Eye (tissue), 1 donor: ENCODE measurements around the gene LRRC51.
"Not testable (repeated sequence)": the region's sequence is repeated elsewhere in the genome, so short reads cannot be mapped to it uniquely, and the experiment has no call there.

Experiments used
- DNase-seq: peaks from one replicate; pipeline ENCODE4 v3.0.0-alpha.2; 2015

The LRRC51 gene

DNA sequence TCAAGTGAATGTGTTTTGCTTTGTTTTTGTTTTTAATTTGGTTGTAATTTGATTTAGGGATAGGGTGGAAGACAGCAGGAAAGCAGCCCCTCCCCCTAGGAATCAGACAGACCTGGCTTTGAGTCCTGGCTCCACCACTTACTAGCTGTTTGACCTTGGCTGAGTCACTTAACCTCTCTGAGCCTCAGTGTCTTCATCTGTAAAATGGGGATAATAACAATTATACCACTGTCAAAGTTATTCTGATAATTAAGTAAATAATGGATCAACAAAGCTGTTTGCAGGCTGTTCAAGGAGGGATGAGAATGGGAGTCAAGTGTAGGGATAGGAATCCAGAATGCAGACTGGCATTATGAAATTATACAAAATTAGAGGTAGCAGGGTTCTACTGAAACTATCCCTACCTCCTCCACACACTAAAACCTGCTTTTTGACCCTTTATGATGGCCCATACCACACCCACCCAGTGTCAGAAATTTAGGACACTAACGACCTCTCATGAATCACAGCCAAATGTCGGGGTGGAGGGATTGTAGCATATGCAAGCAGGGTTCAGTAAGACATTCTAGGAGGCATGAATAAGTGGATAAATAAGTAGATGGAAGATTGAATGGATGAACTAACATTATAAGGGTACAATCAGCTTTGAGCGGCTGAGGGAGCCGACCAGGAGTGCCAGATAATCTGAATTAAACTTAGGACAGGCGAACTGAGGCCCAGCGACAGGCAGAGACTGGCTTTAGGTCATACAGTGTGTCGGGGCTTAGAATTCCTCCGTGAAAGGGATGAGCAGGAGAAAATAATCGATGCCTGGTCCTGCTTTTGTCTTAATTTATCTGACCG, 30.9 kb downstream of the LRRC51 start:
- peak; percentile 39 for DNase-seq

DNA sequence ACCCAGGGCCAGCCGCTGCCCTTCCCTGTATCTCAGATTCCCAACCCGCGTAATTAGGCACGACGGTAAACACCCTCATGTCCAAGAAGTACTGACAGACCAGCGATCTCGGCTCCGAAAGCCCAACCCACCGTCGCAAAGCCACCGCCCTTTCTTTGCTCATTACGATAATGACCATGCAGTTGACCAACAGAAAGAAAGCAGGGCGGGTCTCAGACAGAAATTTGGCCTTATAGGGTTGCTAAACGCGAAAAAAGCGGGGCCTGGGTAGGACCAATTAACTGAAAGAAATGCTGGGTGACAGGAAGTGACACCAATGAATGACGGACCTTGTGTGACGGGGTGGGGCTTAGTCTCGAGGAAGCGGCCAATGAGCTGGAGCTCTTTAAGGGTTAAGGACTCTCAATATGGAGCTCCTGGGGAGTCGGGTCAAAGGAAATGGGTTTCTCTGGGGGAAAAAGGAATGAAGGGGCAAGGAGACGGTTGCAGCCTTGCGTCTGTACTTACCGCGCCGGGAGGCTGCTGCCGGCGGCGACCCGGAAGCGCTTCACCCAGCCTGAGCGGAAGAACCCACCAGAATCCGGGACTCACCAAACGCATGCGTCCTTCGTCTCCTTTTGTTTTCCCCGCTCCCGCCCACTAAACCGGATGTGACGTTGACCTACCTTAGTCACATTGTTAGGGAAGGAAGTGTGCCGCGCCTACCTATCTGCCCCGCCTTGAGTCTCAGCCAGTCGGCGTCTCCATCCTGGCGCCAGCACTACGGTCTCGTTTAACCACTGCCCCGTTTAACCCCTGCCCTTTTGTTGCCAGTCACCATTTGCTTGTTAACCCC, 31.7 kb downstream of the LRRC51 start, which contains the start of gene ANAPC15:
Gene ANAPC15, minus strand, starts transcription at position 553 of the 835 bp plus-strand sequence. CDS start 1,419 bp downstream, outside the sequence.
- DNase-seq: peak; percentile 100

DNA sequence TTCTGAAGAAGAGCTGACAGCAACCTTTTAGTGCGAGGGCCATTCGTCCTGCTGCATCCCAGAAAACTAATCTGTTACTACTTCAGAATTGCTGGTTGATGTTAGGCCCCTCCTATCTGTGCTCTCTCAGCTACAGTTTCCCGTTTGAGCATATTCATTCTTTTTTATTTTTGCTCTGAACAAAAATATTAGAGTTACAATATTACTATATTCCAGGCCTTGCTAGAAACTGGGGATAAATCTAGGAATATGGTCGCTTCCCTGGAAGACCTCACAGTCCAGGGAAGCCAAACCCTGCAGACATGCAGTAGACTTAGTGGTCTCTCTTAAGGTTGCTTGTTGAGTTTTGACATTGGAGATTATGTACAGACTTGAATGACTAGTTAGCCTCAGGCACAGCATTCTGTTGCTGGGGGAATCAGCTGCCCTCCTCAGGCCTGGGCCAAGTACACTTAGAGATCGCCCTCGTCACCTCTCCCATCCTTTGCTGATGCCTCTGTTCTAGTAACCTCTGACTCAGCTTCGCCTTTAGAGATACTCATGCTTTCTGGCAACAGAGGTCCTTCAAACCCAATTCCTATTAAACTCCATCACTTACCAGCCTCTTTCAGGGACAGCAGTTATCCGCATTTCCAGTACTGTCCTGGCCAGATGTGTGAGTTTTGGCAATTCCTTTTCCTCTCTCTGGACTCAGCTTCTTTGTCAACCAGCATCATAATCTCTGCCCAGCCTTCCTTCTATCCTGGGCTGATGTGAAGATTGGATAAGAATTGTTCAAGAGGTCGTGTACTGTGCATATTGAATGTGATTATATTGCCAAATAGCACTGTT, 32.5 kb downstream of the LRRC51 start:
- no peak for DNase-seq

DNA sequence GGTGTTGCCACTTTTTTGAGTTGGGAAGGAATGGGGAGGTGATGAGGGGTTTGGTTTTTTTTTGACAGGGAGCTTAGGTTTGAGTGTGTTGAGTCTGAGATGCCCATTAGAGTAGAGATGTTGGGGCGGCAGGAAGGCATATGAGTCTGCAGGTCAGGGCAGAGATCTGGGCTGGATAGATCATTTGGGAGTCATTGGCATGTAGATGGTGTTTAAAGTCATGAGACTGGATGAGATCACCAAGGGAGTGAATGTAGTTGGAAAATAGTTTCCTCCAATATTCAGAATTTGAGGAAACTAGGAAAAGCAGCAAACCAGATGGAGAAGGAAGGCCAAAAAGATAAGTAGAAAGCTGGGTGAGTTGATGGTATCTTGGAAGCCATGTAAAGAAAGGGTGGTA, 33.9 kb downstream of the LRRC51 start:
- no peak for DNase-seq

DNA sequence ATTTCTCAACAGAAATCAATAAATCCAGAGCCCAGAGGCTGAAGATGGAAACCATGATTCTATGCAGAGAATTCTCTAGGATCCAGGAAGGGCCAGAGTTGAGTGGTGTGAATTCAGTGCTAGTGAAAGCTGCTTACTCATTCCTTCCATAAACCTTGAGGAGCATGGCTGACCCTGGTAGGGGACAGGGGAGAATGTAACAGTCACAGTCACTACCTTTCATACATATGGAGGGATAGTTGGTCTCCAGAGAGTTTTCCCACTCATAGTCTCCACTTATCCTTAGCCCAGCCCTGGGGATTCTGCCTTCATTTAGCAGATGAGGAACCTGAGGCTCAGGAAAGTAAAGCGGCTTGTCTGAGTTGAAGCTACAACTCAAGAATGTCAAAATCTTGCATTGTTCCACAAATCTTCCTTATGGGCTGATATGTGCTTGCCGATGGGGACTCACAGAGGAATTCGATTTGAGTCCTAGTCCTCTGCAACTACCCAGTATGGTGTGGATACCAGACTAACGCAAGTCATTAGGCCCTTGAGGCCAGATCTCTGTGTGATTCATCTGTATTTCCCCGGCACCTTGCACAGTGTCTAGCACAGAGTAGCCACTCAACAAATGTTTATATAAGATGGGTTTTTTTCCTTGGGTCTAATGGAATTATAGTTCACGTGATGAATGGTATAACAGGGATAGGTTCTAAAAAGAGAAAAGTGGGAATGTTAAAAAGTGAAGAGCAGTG, 35.5 kb downstream of the LRRC51 start:
- DNase-seq: no peak

DNA sequence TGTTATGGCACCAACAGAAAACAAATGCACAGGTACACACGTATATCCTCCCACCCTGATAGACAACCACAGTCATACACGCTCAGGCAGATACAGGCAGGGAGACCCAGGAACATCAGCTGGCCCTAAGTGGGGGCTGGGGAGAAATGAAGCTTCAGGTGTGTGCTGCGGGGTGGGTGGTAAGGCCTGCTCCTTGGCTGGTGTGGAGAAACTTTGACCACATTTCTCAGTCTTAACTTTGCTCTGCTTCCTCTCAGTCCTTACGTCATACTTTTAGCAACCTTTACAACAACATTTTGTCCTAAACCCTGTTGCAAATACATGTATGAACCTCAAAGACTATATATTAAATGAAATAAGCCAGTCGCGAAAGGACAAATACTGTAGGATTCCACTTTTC, 38.5 kb downstream of the LRRC51 start:
- no peak for DNase-seq

DNA sequence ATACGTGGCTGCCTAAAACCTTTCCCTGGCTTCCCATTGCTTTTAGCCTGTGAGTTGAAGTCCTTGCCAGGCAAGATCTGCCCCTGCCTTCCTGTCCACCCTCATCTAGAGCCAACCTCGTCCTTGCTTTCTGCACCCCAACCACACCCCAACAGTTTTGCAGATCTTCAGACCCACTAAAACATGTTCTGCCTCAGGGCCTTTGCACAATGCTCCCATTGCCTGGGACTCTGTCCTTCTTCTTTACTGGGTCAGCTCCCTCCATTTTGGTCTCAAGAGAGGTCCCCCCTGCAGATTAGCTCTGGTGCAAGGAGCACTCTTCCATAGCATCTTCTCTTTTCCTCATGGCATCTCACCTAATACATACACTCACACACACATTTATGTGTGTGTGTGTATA, 40.3 kb downstream of the LRRC51 start:
- DNase-seq: no peak

DNA sequence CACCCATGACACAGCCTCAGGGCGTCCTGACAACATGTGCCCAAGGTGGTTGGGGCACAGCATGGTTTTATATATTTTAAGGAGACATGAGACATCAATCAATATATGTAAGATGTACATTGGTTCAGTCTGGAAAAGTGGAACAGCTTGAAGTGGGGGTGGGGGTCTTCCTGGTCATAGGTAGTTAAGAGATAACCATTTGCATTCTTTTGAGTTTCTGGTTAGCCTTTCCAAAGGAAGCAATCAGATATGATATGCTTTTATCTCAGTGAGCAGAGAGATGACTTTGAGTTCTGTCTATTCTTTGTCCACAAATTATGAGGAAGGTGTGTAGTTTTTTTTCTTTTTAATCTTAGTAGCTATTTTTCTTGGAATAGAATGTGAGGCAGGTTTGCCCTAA, 42.0 kb downstream of the LRRC51 start:
- no peak for DNase-seq

DNA sequence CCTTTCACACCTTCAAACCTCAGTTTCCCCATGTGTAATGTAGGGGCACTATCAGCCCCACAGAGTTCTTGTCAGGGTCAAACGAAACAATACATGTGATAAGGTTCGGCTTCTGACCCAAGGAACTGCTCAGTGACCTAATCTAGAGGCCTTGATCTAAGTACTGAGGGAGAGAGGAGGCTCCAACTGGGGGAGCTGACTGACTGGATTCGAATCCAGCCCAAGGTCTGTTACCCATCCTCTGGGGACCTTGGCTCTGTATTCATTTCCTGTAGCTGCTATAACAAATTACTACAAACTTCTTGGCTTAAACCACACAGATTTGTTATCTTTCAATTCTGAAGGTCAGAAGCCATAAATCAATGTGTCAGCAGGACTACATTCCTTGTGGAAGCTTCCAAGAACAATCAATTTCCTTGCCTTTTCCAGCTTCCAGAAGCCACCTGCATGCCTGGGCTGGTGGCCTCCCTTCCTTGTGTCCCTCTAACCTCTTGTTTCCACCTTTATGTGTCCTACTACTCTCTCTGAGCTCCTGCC, 42.5 kb downstream of the LRRC51 start:
- no peak for DNase-seq

DNA sequence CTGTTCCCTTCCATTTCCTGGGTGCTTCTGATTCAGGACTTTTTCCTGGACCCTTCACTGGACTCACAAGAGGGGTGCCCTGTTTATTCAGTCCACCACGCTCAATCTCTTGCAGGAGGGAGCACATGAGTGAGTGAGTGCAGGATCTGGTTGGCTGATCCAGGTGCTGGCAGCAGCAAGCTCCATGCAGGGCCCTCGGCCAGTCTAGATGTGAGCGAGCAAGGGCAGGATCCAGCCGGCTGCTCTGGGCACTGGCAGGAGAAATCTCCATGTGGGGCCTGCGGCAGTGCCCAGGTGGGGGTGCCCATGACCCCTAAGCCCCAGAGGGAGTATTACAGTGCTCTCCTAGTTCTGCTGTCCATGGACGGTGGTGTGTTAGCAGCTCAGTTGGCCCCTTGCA, 43.4 kb downstream of the LRRC51 start:
- no peak for DNase-seq

DNA sequence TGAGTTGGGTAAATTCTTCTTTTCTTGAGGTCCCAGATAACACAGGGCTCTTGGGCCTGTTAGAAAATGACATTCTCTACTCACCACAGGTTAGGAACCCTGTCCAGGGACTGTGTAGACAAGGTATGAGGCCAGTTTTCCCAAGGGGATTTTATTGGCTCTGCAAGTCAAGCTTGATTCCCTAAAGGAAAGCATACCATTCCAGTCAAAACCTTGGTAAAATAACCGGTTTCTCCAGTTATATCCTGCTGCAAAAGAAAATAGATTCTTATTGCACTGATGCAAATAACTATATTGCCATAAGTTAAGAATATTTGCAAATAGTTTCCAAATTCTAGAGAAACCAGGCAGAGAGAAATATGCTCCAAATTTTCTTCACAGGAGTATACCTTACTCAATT, 45.3 kb downstream of the LRRC51 start:
- DNase-seq: no peak

DNA sequence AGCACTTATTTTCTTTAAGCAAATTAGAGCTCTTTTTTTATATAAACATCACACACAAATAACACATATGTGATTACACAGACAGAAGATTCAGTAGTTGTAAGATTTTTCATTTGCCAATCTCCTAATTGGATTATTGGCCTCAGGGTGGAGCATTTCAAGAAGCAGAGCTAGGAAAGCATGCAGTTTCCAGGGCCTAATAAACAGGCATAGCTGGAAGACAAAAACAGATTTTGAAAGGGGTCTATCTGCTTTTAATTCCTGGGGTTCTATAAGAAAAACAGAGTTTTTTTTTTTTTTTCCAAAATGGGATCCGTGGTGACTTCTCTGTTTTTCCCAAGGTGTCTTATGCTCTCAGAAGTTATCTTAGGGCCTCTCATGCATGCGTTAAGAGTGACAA, 47.3 kb downstream of the LRRC51 start:
- no peak for DNase-seq

DNA sequence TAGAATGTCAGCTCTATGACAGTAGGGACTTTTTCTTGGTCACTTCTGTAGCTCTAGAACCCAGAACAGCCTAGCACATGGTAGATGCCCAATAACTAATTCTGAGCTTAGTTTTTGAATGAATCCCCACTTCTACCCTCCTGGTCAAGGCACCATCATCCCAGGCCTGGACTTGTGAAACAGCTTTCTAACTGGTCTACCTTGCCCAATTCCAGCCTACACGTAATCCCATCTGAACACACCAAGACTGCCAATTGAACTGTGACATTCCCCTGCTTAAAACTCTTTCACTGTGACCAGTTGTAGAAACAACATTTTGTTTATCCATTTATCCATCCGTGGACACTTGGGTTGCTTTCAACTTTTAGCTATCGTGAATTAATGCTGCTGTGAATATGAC, 48.7 kb downstream of the LRRC51 start:
- no peak for DNase-seq

DNA sequence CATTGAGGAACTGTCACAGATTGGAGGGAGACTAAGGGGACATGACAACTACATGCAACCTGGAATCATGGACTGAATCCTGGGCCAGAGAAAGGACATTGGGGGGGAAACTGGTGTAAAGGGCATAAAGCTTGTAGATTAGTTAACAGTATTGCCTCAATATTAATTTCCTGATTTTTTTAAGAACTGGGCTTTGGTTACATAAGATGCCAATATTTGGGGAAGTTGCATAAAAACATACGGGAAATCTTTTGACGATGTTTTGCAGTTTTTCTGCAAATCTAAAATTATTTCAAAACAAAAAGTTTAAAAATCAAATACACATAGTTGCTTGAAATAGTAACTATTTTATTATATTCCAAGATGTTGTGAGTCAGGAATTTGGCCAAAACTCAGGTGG, 52.0 kb downstream of the LRRC51 start:
- no peak for DNase-seq

DNA sequence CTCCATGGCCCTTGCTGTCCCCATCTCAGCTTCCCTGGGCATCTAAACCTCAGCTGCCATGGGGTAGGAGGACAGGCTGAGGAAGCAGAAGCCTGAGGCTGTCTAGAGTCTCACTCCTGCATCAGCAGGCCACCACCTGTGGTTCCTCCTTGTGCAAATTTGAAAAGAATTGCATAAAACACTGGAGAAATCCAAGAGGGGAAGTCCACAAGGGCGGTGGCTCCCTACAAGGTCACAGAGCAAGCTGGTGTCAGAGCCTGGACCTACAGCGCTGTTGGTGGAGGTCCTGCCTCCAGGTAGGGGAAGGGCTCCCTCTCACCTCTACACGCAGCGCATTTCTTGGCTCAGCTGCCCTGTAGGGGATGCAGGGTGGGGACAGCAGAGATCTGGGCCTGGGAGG, 54.8 kb downstream of the LRRC51 start, which contains the start of gene FOLR3:
Gene FOLR3, plus strand, starts transcription at position 253 of the 400 bp plus-strand sequence. CDS start 228 bp downstream, outside the sequence.
- DNase-seq: not testable (repeated sequence)

DNA sequence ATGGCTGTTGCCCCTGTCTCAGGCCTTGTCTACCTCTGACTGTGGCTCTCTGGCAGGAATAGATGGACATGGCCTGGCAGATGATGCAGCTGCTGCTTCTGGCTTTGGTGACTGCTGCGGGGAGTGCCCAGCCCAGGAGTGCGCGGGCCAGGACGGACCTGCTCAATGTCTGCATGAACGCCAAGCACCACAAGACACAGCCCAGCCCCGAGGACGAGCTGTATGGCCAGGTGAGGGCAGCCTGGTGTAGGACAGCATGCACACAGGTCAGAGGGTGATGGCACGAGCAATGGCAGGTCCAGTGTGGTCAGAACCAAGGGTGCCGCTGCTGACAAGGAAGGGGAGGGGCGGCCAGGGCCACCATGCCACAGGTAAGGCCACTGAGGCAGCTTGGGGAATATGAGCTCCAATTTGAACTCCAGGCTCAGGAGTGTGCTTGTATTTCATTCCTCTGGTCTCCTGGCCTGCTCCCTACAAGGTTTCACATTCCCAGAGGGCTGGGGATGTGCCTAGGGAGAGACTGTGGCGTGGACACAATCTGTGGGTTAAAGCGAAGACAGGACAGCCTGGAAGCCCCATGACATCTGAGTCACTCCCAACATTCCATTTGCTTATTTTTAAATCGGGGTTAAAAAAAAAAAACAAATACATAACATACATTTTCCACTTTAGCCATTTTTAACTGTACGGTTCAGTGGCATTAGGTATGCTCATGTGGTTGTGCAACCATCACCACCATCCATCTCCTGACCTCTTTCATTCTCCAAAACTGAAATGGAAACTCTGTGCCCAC, 55.4 kb downstream of the LRRC51 start:
- DNase-seq: no peak

DNA sequence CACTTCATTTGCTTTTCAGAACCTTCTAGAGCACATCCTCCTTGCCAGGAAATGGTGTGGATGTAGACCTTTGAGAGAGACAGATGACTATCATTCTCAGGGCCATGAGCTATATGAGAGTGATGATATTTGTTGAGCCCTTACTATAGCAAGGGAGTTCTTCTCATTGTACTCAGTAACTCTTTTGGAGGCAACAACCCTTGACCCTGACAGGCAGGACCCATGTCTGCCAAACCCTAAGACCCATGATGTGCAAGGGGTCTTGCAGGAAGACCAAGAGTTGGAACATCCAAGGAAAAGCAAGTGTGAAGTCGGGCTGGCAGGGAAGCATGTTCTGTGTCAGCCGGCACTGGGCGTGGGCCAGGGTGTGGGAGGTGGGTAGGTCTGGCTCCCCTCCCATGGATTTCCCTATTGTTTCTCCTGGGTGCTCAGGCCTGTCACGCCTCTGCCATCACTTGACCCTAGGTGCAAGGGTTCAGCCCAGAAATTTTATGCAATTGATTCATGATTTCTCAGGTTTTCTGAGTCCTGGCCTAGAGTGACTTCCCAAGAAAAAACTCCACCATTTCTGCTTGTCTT, 56.1 kb downstream of the LRRC51 start:
- DNase-seq: no peak

DNA sequence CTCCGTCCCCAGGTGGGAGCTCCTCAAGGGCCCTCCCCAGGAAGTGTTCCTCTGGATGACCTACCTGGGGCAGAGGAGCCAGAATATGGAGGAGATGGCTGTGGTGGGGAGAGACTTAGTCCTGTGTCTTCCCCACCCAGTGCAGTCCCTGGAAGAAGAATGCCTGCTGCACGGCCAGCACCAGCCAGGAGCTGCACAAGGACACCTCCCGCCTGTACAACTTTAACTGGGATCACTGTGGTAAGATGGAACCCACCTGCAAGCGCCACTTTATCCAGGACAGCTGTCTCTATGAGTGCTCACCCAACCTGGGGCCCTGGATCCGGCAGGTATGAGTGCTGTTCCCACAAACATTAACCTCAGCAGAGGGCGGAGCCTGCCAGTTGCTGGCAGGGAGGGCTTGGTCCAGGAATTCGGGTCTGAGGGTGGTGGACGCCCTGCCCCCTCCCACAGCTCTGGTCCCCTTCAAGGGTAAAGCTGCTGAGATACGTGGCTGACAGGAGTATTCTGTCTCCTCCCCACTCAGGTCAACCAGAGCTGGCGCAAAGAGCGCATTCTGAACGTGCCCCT, 58.3 kb downstream of the LRRC51 start:
- no peak for DNase-seq

DNA sequence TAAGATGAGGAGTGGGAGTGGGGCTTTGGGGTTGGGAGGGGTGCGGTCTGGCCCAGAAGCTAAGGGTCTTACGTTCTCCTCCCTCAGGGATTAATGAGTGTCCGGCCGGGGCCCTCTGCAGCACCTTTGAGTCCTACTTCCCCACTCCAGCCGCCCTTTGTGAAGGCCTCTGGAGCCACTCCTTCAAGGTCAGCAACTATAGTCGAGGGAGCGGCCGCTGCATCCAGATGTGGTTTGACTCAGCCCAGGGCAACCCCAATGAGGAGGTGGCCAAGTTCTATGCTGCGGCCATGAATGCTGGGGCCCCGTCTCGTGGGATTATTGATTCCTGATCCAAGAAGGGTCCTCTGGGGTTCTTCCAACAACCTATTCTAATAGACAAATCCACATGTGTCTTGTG, 58.9 kb downstream of the LRRC51 start:
- DNase-seq: no peak

DNA sequence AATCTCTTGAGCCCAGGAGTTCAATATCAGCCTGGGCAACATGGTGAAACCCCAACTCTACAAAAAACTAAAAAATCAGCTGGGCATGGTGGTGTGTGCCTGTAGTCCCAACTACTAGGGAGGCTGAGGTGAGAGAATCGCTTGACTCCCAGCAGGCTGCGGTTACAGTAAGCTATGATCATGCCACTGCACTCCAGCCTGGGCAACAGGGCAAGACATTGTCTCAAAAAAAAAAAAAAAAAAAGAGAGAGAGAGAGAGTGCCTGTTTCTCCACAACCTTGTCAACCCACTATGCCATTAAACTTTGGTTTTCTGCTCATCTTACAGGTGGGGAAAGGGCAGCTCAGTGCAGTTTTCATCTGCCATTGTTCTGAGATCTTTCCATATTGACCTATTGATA, 60.0 kb downstream of the LRRC51 start:
- DNase-seq: no peak
